Measurements from ENCODE around the gene MAPK8IP1.

MAPK8IP1 gene

DNA sequence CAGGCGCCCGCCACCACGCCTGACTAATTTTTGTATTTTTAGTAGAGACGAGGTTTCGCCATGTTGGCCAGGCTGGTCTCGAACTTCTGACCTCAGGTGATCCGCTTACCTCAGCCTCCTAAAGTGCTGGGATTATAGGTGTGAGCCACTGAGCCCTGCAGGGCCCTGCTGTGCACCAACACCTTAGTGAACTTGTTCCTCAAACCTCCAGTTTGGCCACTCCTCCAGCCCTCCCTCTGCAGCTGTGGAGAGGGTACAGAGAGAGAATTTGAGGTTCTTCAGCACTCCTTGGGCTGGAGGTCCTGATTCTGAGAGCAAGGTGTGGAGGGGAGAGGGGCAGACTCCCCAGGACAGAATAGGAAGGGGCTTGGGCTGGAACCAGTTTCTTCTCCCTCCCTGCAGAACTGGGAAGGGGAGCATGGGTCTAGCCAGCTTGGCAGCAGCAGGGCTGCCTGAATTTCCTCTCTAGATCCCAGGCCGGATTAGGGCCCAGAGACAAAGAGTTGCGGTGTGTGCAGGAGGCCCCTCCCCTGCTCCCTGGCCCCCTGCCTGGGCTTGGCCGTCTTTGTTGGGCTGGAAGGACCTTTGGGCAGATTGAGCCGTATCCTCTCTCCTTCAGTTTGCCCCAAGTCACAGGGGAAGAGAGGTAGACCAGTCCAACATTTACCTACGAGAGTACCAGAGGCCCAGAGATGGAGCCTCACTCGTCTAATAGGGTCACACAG lies 34.5 kb downstream of the MAPK8IP1 start (continued):
- no peak for TF ChIP-seq ZNF558 (tag by site-specific recombination; IDR thresholded peaks at IDR 0.05)

DNA sequence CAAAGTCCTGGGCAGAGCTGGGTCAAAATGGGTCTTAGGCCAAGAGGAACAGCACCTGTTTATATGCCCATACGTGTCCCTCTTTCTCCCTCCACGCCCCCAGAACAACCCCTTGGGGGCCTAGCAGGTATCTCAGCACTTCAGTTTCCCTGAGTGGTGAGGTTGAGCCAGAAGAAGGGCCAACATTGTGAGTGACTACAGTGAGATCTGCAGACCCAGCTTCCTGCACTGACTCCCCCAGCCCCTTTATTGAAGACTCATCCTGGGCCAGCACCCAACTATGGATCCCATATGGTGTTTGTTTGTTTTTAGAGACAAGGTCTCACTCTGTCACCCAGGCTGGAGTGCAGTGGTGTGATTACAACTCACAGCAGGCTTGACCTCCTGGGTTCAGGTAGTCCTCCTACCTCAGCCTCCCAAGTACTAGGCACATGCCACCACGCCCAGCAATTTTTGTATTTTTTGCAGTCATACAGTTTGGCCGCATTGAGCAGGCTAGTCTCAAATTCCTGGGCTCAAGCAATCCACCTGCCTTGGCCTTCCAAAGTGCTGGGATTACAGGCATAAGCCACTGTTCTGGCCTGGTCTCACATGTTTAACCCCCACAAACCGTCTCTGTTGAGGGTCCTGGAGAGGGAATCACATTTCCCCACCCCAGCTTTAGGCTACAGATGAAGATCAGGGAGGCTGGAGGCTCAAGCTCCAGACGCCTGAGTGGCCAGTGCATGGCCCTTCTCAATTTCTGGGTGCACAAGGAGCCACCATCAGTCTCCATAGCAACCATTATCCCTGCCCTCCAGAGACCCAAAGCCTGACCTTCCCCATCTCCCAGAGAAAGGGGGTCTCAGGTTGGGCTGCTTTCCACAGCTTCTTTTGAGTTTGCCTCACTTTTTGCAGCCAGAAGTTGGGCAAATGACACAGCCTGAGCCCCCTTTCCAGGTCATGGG lies 35.4 kb downstream of the MAPK8IP1 start:
- Histone ChIP-seq H3K36me3 (ENCODE audit: control insufficient read depth in 2 of 2, insufficient read depth in 1 of 2, low read length in 2 of 2) (peaks cover 0 to 6% of the 10 kb centered on the region in 2 experiments; a peak in 1 of 3 replicates), H3K4me1 (ENCODE audit: control insufficient read depth, insufficient read depth, low read length) (no peaks in the 10 kb centered on the region; the same call in 1 of the 2 replicates), H3K4me3 (ENCODE audit: low read depth, low read length) (no peak overlapping the region), H3K27ac (ENCODE audit: extremely low read depth, low read depth, low read length) (no peak overlapping the region), H3K9me3 (ENCODE audit: control insufficient read depth, insufficient read depth, low read depth, low read length) (no peaks in the 10 kb centered on the region)
- TF ChIP-seq ZNF16 (tag by site-specific recombination; IDR thresholded peaks at IDR 0.05; ENCODE audit: low read depth), result no peak
- no peak for TF ChIP-seq ZNF785 (tag by site-specific recombination; IDR thresholded peaks at IDR 0.05)
- TF ChIP-seq, protein P1, sequence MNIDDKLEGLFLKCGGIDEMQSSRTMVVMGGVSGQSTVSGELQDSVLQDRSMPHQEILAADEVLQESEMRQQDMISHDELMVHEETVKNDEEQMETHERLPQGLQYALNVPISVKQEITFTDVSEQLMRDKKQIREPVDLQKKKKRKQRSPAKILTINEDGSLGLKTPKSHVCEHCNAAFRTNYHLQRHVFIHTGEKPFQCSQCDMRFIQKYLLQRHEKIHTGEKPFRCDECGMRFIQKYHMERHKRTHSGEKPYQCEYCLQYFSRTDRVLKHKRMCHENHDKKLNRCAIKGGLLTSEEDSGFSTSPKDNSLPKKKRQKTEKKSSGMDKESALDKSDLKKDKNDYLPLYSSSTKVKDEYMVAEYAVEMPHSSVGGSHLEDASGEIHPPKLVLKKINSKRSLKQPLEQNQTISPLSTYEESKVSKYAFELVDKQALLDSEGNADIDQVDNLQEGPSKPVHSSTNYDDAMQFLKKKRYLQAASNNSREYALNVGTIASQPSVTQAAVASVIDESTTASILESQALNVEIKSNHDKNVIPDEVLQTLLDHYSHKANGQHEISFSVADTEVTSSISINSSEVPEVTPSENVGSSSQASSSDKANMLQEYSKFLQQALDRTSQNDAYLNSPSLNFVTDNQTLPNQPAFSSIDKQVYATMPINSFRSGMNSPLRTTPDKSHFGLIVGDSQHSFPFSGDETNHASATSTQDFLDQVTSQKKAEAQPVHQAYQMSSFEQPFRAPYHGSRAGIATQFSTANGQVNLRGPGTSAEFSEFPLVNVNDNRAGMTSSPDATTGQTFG (tag by site-specific recombination; IDR thresholded peaks at IDR 0.05; ENCODE audit: borderline replicate concordance), result no peak
- no peak for TF ChIP-seq ZNF354C (tag by site-specific recombination; IDR thresholded peaks at IDR 0.05; ENCODE audit: borderline replicate concordance, low read depth)
- TF ChIP-seq ZIC2 (tag by site-specific recombination; IDR thresholded peaks at IDR 0.05), result peak; percentile 51
- TF ChIP-seq ZNF514 (tag by site-specific recombination; IDR thresholded peaks at IDR 0.05), result no peak
- ChIA-PET POLR2A (no interaction called here), CTCF (interaction anchor here (0.7 kb wide), 1 partner anchor 1304 kb away, joined by 3 read pairs; no protein-coding TSS in a partner anchor)

DNA sequence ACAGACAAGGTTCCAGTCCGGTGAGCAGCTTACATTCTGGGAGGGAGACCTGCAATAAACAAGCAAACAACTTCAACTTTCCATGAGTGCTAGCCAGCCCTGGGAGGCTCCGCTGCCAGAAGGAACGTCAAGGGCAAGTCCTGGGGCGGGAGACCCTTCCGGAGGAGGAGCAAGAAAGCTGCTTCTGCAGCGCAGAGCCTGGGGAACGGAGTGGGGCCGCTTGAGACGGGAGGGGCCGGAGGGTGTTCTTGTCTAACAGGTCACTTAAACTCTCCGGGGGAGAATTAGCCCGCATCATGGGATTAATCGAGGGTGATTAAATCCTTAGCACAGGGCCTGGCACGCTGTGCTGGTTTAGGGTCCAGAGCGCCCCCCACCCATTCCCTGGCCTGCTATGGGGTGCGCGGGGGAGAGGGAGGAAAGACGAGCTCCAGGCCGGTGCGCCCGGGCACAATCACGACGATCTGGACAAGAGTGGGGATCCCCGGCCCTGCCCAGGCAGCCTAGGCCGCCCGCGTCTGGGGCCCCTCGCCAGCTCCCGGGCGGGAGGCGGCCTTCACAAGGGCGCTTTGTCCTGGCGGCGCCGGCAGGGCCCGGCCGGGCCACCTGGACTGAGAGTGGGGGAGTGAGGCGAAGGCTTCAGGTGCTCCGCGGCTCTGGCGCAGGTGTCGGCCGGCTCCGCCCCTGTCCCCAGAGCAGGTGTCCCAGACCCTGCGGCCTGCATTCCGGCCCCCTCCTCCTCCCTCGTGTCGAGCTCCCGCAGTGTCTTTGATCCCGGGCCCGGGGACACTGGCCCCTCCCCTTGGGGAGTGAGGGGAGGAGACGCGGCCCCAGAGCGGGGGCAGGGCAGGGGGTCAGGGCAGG lies 36.3 kb downstream of the MAPK8IP1 start:
- no peaks in the 10 kb centered on the region for H3K36me3 ChIP-seq (ENCODE audit: control insufficient read depth in 2 of 2, insufficient read depth in 1 of 2, low read length in 2 of 2)
- ChIA-PET POLR2A (no interaction called here), CTCF (interaction anchor here (0.7 kb wide), 1 partner anchor 1305 kb away, joined by 3 read pairs; no protein-coding TSS in a partner anchor)
- TF ChIP-seq IKZF3 (tag by site-specific recombination; IDR thresholded peaks at IDR 0.05) (no peak), ZIC2 (tag by site-specific recombination; IDR thresholded peaks at IDR 0.05) (peak; percentile 47), ZBTB20 (tag by site-specific recombination; IDR thresholded peaks at IDR 0.05) (peak; percentile 36; the same call in 1 of the 2 replicates), ZNF133 (tag by site-specific recombination; IDR thresholded peaks at IDR 0.05) (no peak), KLF8 (tag by site-specific recombination; IDR thresholded peaks at IDR 0.05) (0 out of 2 replicates have a peak, but pooled peaks have one; percentile 30), ZNF76 (tag by site-specific recombination; IDR thresholded peaks at IDR 0.05; ENCODE audit: borderline replicate concordance, low read depth) (no peak), SP7 (tag by site-specific recombination; IDR thresholded peaks at IDR 0.05) (0 out of 2 replicates have a peak, but pooled peaks have one; percentile 33), ZNF768 (tag by site-specific recombination; IDR thresholded peaks at IDR 0.05) (no peak), WT1 (tag by site-specific recombination; IDR thresholded peaks at IDR 0.05) (peak; percentile 67; the same call in 1 of the 2 replicates), HOXD13 (CRISPR knock-in tag; IDR thresholded peaks at IDR 0.05; ENCODE audit: borderline replicate concordance) (no peak)
- TF ChIP-seq, protein P2, sequence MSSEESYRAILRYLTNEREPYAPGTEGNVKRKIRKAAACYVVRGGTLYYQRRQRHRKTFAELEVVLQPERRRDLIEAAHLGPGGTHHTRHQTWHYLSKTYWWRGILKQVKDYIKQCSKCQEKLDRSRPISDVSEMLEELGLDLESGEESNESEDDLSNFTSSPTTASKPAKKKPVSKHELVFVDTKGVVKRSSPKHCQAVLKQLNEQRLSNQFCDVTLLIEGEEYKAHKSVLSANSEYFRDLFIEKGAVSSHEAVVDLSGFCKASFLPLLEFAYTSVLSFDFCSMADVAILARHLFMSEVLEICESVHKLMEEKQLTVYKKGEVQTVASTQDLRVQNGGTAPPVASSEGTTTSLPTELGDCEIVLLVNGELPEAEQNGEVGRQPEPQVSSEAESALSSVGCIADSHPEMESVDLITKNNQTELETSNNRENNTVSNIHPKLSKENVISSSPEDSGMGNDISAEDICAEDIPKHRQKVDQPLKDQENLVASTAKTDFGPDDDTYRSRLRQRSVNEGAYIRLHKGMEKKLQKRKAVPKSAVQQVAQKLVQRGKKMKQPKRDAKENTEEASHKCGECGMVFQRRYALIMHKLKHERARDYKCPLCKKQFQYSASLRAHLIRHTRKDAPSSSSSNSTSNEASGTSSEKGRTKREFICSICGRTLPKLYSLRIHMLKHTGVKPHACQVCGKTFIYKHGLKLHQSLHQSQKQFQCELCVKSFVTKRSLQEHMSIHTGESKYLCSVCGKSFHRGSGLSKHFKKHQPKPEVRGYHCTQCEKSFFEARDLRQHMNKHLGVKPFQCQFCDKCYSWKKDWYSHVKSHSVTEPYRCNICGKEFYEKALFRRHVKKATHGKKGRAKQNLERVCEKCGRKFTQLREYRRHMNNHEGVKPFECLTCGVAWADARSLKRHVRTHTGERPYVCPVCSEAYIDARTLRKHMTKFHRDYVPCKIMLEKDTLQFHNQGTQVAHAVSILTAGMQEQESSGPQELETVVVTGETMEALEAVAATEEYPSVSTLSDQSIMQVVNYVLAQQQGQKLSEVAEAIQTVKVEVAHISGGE (tag by site-specific recombination; conservative IDR thresholded peaks at IDR 0.05; ENCODE audit: low read depth), result no peak
- peak overlapping the region; percentile 34 for H3K4me3 ChIP-seq (ENCODE audit: low read depth, low read length)
- H3K9me3 ChIP-seq (ENCODE audit: control insufficient read depth, insufficient read depth, low read depth, low read length), result no peaks in the 10 kb centered on the region
- H3K4me1 ChIP-seq (ENCODE audit: control insufficient read depth, insufficient read depth, low read length), result no peaks in the 10 kb centered on the region; the same call in 1 of the 2 replicates
- H3K27ac ChIP-seq (ENCODE audit: extremely low read depth, low read depth, low read length), result no peak overlapping the region

Data from HEK293 (cell line).